H9 (cell line): ENCODE results near the gene BTBD7. TPM values are rescaled to one million over a fixed set of nuclear protein-coding genes. Genes with fewer than 3 reads are reported as not detected.

Source experiments
- DNase-seq: peaks from one replicate; pipeline ENCODE4 v3.0.0-alpha.2; 2017
- H2AFZ ChIP-seq: one replicate; pipeline ENCODE4 v1.6.1; 2013; ENCODE audit warnings: mild to moderate bottlenecking, low read length, control low read depth, moderate library complexity
- H2AK5ac ChIP-seq: 2 replicates; pipeline ENCODE4 v1.6.1; 2013; ENCODE audit warnings: low read length, control low read depth, mixed read lengths; ENCODE audit not compliant: insufficient read length
- H2BK120ac ChIP-seq: one replicate; pipeline ENCODE4 v1.6.1; 2013; ENCODE audit warnings: low read depth, mild to moderate bottlenecking, low read length, control low read depth, inconsistent platforms; ENCODE audit not compliant: poor library complexity, severe bottlenecking
- H2BK12ac ChIP-seq: 2 replicates; pipeline ENCODE4 v1.6.1; 2013; ENCODE audit warnings: low read length, control low read depth, mixed read lengths, low read depth; ENCODE audit not compliant: insufficient read length
- H2BK15ac ChIP-seq: 2 replicates; pipeline ENCODE4 v1.6.1; 2013; ENCODE audit warnings: low read depth, low read length, control low read depth
- H2BK20ac ChIP-seq: one replicate; pipeline ENCODE4 v1.6.1; 2013; ENCODE audit warnings: low read depth, mild to moderate bottlenecking, low read length, control low read depth, inconsistent platforms; ENCODE audit not compliant: poor library complexity, severe bottlenecking
- H2BK5ac ChIP-seq: 2 replicates; pipeline ENCODE4 v1.6.1; 2013; ENCODE audit warnings: low read length, control low read depth, mixed read lengths; ENCODE audit not compliant: insufficient read length
- H3K14ac ChIP-seq: 2 replicates; pipeline ENCODE4 v1.6.1; 2013; ENCODE audit warnings: low read length, control low read depth; ENCODE audit not compliant: insufficient read depth
- H3K18ac ChIP-seq: 2 replicates; pipeline ENCODE4 v1.6.1; 2013; ENCODE audit warnings: low read depth, mild to moderate bottlenecking, mixed read lengths, low read length, control low read depth; ENCODE audit not compliant: insufficient read length
- H3K23ac ChIP-seq: 2 replicates; pipeline ENCODE4 v1.6.1; 2013; ENCODE audit warnings: low read length, control low read depth, mixed read lengths, low read depth; ENCODE audit not compliant: insufficient read length
- H3K23me2 ChIP-seq: 2 replicates; pipeline ENCODE4 v1.6.1; 2013; ENCODE audit warnings: low read depth, mild to moderate bottlenecking, mixed read lengths, low read length, control low read depth; ENCODE audit not compliant: insufficient read length, poor library complexity, severe bottlenecking
- H3K27ac ChIP-seq: 2 replicates; pipeline ENCODE4 v1.5.1; 2013; ENCODE audit warnings: low read length, control low read depth, mixed read lengths, low read depth; ENCODE audit not compliant: insufficient read length
- H3K27me3 ChIP-seq: 2 replicates; pipeline ENCODE4 v1.6.1; 2013; ENCODE audit warnings: low read length, control low read depth, inconsistent platforms; ENCODE audit not compliant: insufficient read depth
- H3K4ac ChIP-seq: 2 replicates; pipeline ENCODE4 v1.6.1; 2013; ENCODE audit warnings: low read depth, mild to moderate bottlenecking, control low read depth, inconsistent platforms, low read length, moderate library complexity
- H3K4me1 ChIP-seq: 2 replicates; pipeline ENCODE4 v1.6.1; 2013; ENCODE audit warnings: low read length, control low read depth, inconsistent platforms; ENCODE audit not compliant: insufficient read depth
- H3K4me2 ChIP-seq: 2 replicates; pipeline ENCODE4 v1.6.1; 2013; ENCODE audit warnings: low read length, control low read depth, mixed read lengths; ENCODE audit not compliant: insufficient read length, insufficient read depth
- H3K56ac ChIP-seq: 2 replicates; pipeline ENCODE4 v1.6.1; 2013; ENCODE audit warnings: low read depth, mild to moderate bottlenecking, mixed read lengths, low read length, control low read depth; ENCODE audit not compliant: insufficient read length
- H3K79me1 ChIP-seq: 2 replicates; pipeline ENCODE4 v1.6.1; 2013; ENCODE audit warnings: low read depth, mild to moderate bottlenecking, moderate library complexity, low read length, control low read depth, inconsistent platforms; ENCODE audit not compliant: insufficient read depth, poor library complexity, severe bottlenecking
- H3K79me2 ChIP-seq: 2 replicates; pipeline ENCODE4 v1.6.1; 2013; ENCODE audit warnings: low read length, control low read depth, inconsistent platforms; ENCODE audit not compliant: insufficient read depth
- H3K9ac ChIP-seq: 2 replicates; pipeline ENCODE4 v1.6.1; 2013; ENCODE audit warnings: low read length, control low read depth, mixed read lengths; ENCODE audit not compliant: insufficient read length; ENCODE audit errors: extremely low read depth
- H3K9me3 ChIP-seq: one replicate; pipeline ENCODE4 v1.6.1; 2013; ENCODE audit warnings: low read depth, low read length, inconsistent platforms; ENCODE audit not compliant: control insufficient read depth
- H3T11ph ChIP-seq: one replicate; pipeline ENCODE4 v1.6.1; 2013; ENCODE audit warnings: mild to moderate bottlenecking, low read length, control low read depth, inconsistent platforms
- H4K20me1 ChIP-seq: one replicate; pipeline ENCODE4 v1.6.1; 2013; ENCODE audit not compliant: control insufficient read depth, insufficient read length, insufficient read depth
- H4K5ac ChIP-seq: 2 replicates; pipeline ENCODE4 v1.6.1; 2013; ENCODE audit warnings: low read depth, mild to moderate bottlenecking, mixed read lengths, low read length, control low read depth; ENCODE audit not compliant: insufficient read length
- H4K8ac ChIP-seq: replicated peaks from 2 replicates; pipeline ENCODE4 v1.6.1; 2013; ENCODE audit warnings: low read length, control low read depth, mixed read lengths, low read depth; ENCODE audit not compliant: insufficient read length
- H4K91ac ChIP-seq: 2 replicates; pipeline ENCODE4 v1.6.1; 2013; ENCODE audit warnings: low read depth, mild to moderate bottlenecking, moderate library complexity, mixed read lengths, low read length, control low read depth; ENCODE audit not compliant: insufficient read length
- H3K27ac Mint-ChIP-seq, 3 experiments: 2 replicates in 2 of 3; 3 replicates in 1 of 3; pipeline ENCODE4 v1.8.0; 2020 to 2021; ENCODE audit warnings: mixed read lengths in 3 of 3, mild to moderate bottlenecking in 1 of 3, moderate library complexity in 1 of 3
- H3K27me3 Mint-ChIP-seq: 2 replicates; pipeline ENCODE4 v1.8.0; 2021; ENCODE audit warnings: low read depth, mild to moderate bottlenecking, moderate library complexity, mixed read lengths
- H3K36me3 Mint-ChIP-seq, 3 experiments: 2 replicates in 2 of 3; 3 replicates in 1 of 3; pipeline ENCODE4 v1.8.0; 2020 to 2021; ENCODE audit warnings: low read depth in 3 of 3, mixed read lengths in 3 of 3; ENCODE audit not compliant: insufficient read depth in 1 of 3
- H3K4me1 Mint-ChIP-seq, 2 experiments: 2 replicates each; pipeline ENCODE4 v1.8.0; 2020; ENCODE audit warnings: mixed read lengths in 2 of 2
- H3K4me3 Mint-ChIP-seq, 2 experiments: 2 replicates in 1 of 2; 3 replicates in 1 of 2; pipeline ENCODE4 v1.8.0; 2020 to 2021; ENCODE audit warnings: mild to moderate bottlenecking in 2 of 2, mixed read lengths in 2 of 2, moderate library complexity in 1 of 2
- H3K9me3 Mint-ChIP-seq, 2 experiments: 2 replicates in 1 of 2; 3 replicates in 1 of 2; pipeline ENCODE4 v1.8.0; 2020; ENCODE audit warnings: mild to moderate bottlenecking in 2 of 2, mixed read lengths in 2 of 2, moderate library complexity in 1 of 2
- CTCF ChIP-seq: fragments of 200-600 bp; sonication (generic); conservative IDR thresholded peaks from 3 replicates; pipeline ENCODE4 v1.8.0; 2021; ENCODE audit warnings: antibody characterized with exemption, mild to moderate bottlenecking
- WGBS: extraction: QIAGEN DNeasy Blood & Tissue Kit; methylation state at CpG from one replicate; pipeline ENCODE4 v1.1.7; 2013; ENCODE audit warnings: missing lambda C conversion rate, low lambda C conversion rate, mixed read lengths; ENCODE audit not compliant: insufficient read length; ENCODE audit errors: extremely low coverage; 5-methylcytosine and 5-hydroxymethylcytosine counted together
- total RNA-seq: library from RNA; stranded (reverse); gene quantifications from 2 replicates; pipeline ENCODE4 v1.2.1, GENCODE V29; 2021

Gene BTBD7
- total RNA-seq, 1 experiment from 2014 or later, result 44.1 TPM

DNA sequence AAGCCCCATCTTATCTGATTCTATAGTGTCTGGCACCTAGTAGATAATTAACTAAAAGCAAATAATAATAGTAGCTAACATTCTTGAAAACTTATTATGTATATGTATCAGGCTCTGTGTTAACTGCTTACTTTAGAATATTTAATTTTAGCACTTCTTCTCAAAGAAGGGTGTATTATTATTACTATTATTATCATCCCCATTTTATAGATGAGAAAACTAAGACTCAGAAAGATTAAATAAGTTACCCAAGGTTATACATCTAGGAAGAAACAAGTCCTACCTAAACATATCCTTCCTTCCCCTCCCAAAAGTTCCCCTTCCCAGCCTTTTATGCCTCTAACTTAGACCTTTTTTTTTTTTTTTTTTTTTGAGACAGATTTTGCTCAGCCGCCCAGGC is 64.4 kb downstream of the BTBD7 start:
- H4K5ac ChIP-seq, result no peak overlapping the region
- no peaks in the 10 kb centered on the region for H3K9me3 ChIP-seq
- H3K27me3 ChIP-seq, result no peaks in the 10 kb centered on the region
- no peaks in the 10 kb centered on the region for H3K23me2 ChIP-seq
- H2AK5ac ChIP-seq, result no peak overlapping the region
- no peak overlapping the region for H2AFZ ChIP-seq
- no peak for TF ChIP-seq CTCF
- H3K9ac ChIP-seq, result no peak overlapping the region
- no peak overlapping the region for H2BK12ac ChIP-seq
- no peak overlapping the region for H2BK20ac ChIP-seq
- no peaks in the 10 kb centered on the region for H3K27me3 Mint-ChIP-seq
- H3T11ph ChIP-seq, result no peak overlapping the region
- no peaks in the 10 kb centered on the region for H3K79me2 ChIP-seq
- no CpG with 5 or more reads among the region's 1 CpG for WGBS
- no peak overlapping the region for H4K91ac ChIP-seq
- H2BK15ac ChIP-seq, result no peak overlapping the region
- H3K14ac ChIP-seq, result no peak overlapping the region
- no peak overlapping the region for H3K4ac ChIP-seq
- H3K4me2 ChIP-seq, result no peak overlapping the region
- no peak for DNase-seq
- peaks cover 3 to 7% (median 4%) of the 10 kb centered on the region in 3 experiments; a peak in 6 of 7 replicates for H3K36me3 Mint-ChIP-seq
- no peak overlapping the region for H3K23ac ChIP-seq
- no peaks in the 10 kb centered on the region for H3K79me1 ChIP-seq
- H3K18ac ChIP-seq, result no peak overlapping the region
- H3K56ac ChIP-seq, result no peak overlapping the region
- H3K4me1 ChIP-seq, result no peaks in the 10 kb centered on the region; the same call in 1 of the 2 replicates
- H3K4me1 Mint-ChIP-seq, result peaks cover 18 to 20% of the 10 kb centered on the region in 2 experiments
- no peak overlapping the region for H3K27ac Mint-ChIP-seq
- H3K27ac ChIP-seq, result no peak overlapping the region
- no peaks in the 10 kb centered on the region for H4K20me1 ChIP-seq
- no peak overlapping the region for H4K8ac ChIP-seq
- no peak overlapping the region for H3K4me3 Mint-ChIP-seq
- no peaks in the 10 kb centered on the region for H3K9me3 Mint-ChIP-seq
- no peak overlapping the region for H2BK120ac ChIP-seq
- H2BK5ac ChIP-seq, result no peak overlapping the region
